Sigmoid colon (tissue), 7 donors: ENCODE measurements around the gene NELL2. TPM values are rescaled to one million over a fixed set of nuclear protein-coding genes. Genes with fewer than 3 reads are reported as not detected.

Source experiments
- DNase-seq: peaks from one replicate; pipeline ENCODE4 v3.0.0-alpha.2; 2019
- H3K27ac ChIP-seq, 4 donors: fragments of 200-600 bp; sonication (generic); one replicate each; pipeline ENCODE4 v1.5.1; 2016 to 2019; ENCODE audit warnings: mild to moderate bottlenecking in 1 of 4
- H3K27me3 ChIP-seq, 3 donors: fragments of 200-600 bp; sonication (generic); one replicate each; pipeline ENCODE4 v1.5.1; 2019; ENCODE audit warnings: mild to moderate bottlenecking in 1 of 3
- H3K36me3 ChIP-seq, 4 donors: fragments of 200-600 bp; sonication (generic); one replicate each; pipeline ENCODE4 v1.5.1; 2016 to 2019
- H3K4me1 ChIP-seq, 4 donors: fragments of 200-600 bp; sonication (generic); one replicate each; pipeline ENCODE4 v1.5.1; 2017 to 2019
- H3K4me3 ChIP-seq, 4 donors: fragments of 200-600 bp; sonication (generic); one replicate each; pipeline ENCODE4 v1.5.1; 2017 to 2019; ENCODE audit warnings: mild to moderate bottlenecking in 2 of 4, moderate library complexity in 1 of 4
- H3K9me3 ChIP-seq, 4 donors: fragments of 200-600 bp in 3 of 4; sonication (generic) in 3 of 4; one replicate each; pipeline versions ENCODE4 v1.5.1 to v1.6.1; 2013 to 2019
- EP300 ChIP-seq, 4 donors: sonication (generic); formaldehyde crosslinking; IDR thresholded peaks; one replicate each; pipeline ENCODE4 v1.6.1; 2017; ENCODE audit warnings: antibody characterized with exemption in 4 of 4
- POLR2A ChIP-seq, 2 donors: fragments of 450-650 bp; IDR thresholded peaks; one replicate each; pipeline ENCODE4 v1.6.1; 2016; ENCODE audit warnings: antibody characterized with exemption in 2 of 2, mild to moderate bottlenecking in 2 of 2, moderate library complexity in 2 of 2
- POLR2AphosphoS5 ChIP-seq, 4 donors: sonication (generic); formaldehyde crosslinking; IDR thresholded peaks; one replicate each; pipeline ENCODE4 v1.6.1; 2017; ENCODE audit warnings: antibody characterized with exemption in 4 of 4
- WGBS, 2 donors: extraction: QIAGEN DNeasy Blood & Tissue Kit; methylation state at CpG; one replicate each; pipeline ENCODE4 v1.1.7; 2013; 5-methylcytosine and 5-hydroxymethylcytosine counted together
- intact Hi-C: fragments of 100-400 bp; cut with DNase I; formaldehyde crosslinking; loops from one replicate; pipeline ENCODE4 v1.15.1; 2023
- polyA plus RNA-seq, 3 donors: library from polyadenylated mRNA; stranded (reverse); fragments of 200-250 nt; gene quantifications; one replicate each; pipeline ENCODE4 v1.2.3, GENCODE V29; 2013
- total RNA-seq, 4 donors: library from RNA; depleted of rRNA; stranded (reverse); fragments of >200 nt; gene quantifications; one replicate each; pipeline ENCODE4 v1.1.0, GENCODE V29; 2016
- TF ChIP-seq, protein P1 (sequence below), 4 experiments: fragments of 450-650 bp in 3 of 4; fragments of 200-600 bp in 1 of 4; IDR thresholded peaks; one replicate each; pipeline ENCODE4 v1.5.1; 2016 to 2019; ENCODE audit warnings: antibody characterized with exemption in 4 of 4, mild to moderate bottlenecking in 3 of 4, moderate library complexity in 2 of 4
- donor health status: healthy with polysubstance abuse.
- donor health status: Bipolar disorder and iron deficiency.
- donor health status: healthy.

Gene NELL2
- total and polyA plus RNA-seq, 7 donors = 0.60 to 14.7 (median 3.9) TPM

DNA sequence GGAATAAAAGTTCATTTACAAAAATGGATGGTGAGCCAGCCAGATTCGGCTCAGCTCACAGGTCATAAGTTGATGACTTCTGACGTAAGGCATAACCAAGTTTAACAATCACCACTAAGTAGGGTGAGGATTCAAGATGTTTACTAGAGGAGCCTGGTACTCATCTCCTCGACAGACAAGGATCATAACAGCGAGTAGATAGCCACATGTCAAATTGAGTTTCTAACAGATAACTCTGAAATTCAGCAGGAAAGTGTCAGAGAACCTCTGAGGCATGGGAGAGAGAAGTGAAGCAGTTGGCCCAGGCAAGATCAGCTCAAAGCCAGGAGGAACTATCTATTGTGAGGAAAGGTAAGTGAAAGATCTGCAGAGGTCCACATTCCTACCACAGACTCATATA lies 208.7 kb downstream of the NELL2 start:
- H3K4me3 ChIP-seq = no peak overlapping the region
- H3K27me3 ChIP-seq = no peaks in the 10 kb centered on the region
- intact Hi-C loops = no loop called here
- H3K4me1 ChIP-seq = no peaks in the 10 kb centered on the region
- TF ChIP-seq EP300 (IDR thresholded peaks at IDR 0.05) (no peak), POLR2A (IDR thresholded peaks at IDR 0.05) (no peak), POLR2AphosphoS5 (IDR thresholded peaks at IDR 0.05) (no peak)
- TF ChIP-seq, protein P1, sequence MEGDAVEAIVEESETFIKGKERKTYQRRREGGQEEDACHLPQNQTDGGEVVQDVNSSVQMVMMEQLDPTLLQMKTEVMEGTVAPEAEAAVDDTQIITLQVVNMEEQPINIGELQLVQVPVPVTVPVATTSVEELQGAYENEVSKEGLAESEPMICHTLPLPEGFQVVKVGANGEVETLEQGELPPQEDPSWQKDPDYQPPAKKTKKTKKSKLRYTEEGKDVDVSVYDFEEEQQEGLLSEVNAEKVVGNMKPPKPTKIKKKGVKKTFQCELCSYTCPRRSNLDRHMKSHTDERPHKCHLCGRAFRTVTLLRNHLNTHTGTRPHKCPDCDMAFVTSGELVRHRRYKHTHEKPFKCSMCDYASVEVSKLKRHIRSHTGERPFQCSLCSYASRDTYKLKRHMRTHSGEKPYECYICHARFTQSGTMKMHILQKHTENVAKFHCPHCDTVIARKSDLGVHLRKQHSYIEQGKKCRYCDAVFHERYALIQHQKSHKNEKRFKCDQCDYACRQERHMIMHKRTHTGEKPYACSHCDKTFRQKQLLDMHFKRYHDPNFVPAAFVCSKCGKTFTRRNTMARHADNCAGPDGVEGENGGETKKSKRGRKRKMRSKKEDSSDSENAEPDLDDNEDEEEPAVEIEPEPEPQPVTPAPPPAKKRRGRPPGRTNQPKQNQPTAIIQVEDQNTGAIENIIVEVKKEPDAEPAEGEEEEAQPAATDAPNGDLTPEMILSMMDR (IDR thresholded peaks at IDR 0.05) = no peak
- WGBS, 2 donors = 69 to 70% methylated on average over 4 of the region's 4 CpGs
- H3K36me3 ChIP-seq = no peaks in the 10 kb centered on the region
- no peak overlapping the region for H3K27ac ChIP-seq
- DNase-seq = no peak
- H3K9me3 ChIP-seq = peaks cover 0 to 4% (median under 1%) of the 10 kb centered on the region in 4 donors

DNA sequence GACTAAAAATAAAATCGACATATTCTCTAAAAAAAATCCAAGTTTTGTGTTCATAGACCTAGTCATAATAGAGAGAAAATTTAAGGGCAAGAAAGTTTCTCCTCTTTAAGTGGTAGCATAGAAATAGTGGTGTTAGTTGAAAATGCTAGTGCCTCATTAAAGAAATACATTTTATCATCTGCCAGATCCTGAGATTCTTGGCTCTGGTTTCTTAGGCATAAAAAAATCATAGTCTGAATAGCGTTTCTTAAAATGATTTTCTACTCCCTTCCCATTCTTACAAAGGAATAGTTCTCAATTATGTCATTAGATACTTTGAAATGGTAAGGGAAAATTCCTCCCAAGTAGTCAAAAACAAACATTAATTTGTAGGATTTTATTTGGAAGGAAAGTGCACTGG lies 212.8 kb downstream of the NELL2 start:
- H3K27me3 ChIP-seq = no peaks in the 10 kb centered on the region
- no peaks in the 10 kb centered on the region for H3K9me3 ChIP-seq
- no peaks in the 10 kb centered on the region for H3K4me1 ChIP-seq
- intact Hi-C loops = no loop called here
- WGBS, 2 donors = 71 to 75% methylated on average over 2 of the region's 2 CpGs
- TF ChIP-seq POLR2AphosphoS5 (IDR thresholded peaks at IDR 0.05) = no peak
- TF ChIP-seq EP300 (IDR thresholded peaks at IDR 0.05) = no peak
- TF ChIP-seq, protein P1 (IDR thresholded peaks at IDR 0.05) = no peak
- TF ChIP-seq POLR2A (IDR thresholded peaks at IDR 0.05) = no peak
- no peak overlapping the region for H3K4me3 ChIP-seq
- H3K36me3 ChIP-seq = no peaks in the 10 kb centered on the region
- DNase-seq = no peak
- no peak overlapping the region for H3K27ac ChIP-seq

GRCh38 chr12:44655846-44656245 lies 220.3 kb downstream of the NELL2 start:
- Histone ChIP-seq H3K9me3 (no peaks in the 10 kb centered on the region), H3K4me1 (no peaks in the 10 kb centered on the region), H3K27ac (no peak overlapping the region), H3K4me3 (no peak overlapping the region), H3K27me3 (no peaks in the 10 kb centered on the region), H3K36me3 (no peaks in the 10 kb centered on the region)
- no peak for TF ChIP-seq POLR2AphosphoS5 (IDR thresholded peaks at IDR 0.05)
- TF ChIP-seq, protein P1 (IDR thresholded peaks at IDR 0.05) = no peak
- TF ChIP-seq EP300 (IDR thresholded peaks at IDR 0.05) = no peak
- no peak for TF ChIP-seq POLR2A (IDR thresholded peaks at IDR 0.05)
- intact Hi-C loops = no loop called here
- DNase-seq = no peak

GRCh38 chr12:44654646-44655639 lies 221.2 kb downstream of the NELL2 start:
- Histone ChIP-seq H3K9me3 (no peaks in the 10 kb centered on the region), H3K27ac (no peak overlapping the region), H3K4me3 (no peak overlapping the region), H3K36me3 (no peaks in the 10 kb centered on the region), H3K27me3 (no peaks in the 10 kb centered on the region), H3K4me1 (no peaks in the 10 kb centered on the region)
- no peak for DNase-seq
- TF ChIP-seq POLR2A (IDR thresholded peaks at IDR 0.05) = no peak
- TF ChIP-seq, protein P1 (IDR thresholded peaks at IDR 0.05) = no peak
- TF ChIP-seq POLR2AphosphoS5 (IDR thresholded peaks at IDR 0.05) = no peak
- no peak for TF ChIP-seq EP300 (IDR thresholded peaks at IDR 0.05)
- WGBS, 2 donors = 37 to 48% methylated on average over 12 of the region's 12 CpGs
- intact Hi-C loops = no loop called here
